Endothelial cell of umbilical vein (primary cell): ENCODE results near the gene FGFBP2.

Experiments used
- EZH2 ChIP-seq: IDR thresholded peaks from 2 replicates; pipeline ENCODE4 v1.6.1; 2012; ENCODE audit warnings: borderline replicate concordance, low read depth, mild to moderate bottlenecking, moderate library complexity, low read length, inconsistent platforms; ENCODE audit not compliant: severe bottlenecking
- JUN ChIP-seq: IDR thresholded peaks from 2 replicates; pipeline ENCODE4 v1.6.1; 2011; ENCODE audit warnings: borderline replicate concordance, low read depth; ENCODE audit not compliant: insufficient read length, insufficient read depth
- POLR2AphosphoS5 ChIP-seq: IDR thresholded peaks from 2 replicates; pipeline ENCODE4 v1.6.1; 2012; ENCODE audit warnings: low read depth, mild to moderate bottlenecking, control low read depth, low read length, moderate library complexity; ENCODE audit not compliant: insufficient read depth
- TF ChIP-seq, protein P1 (sequence below), 2 donors: IDR thresholded peaks; 1 replicate in 1 of 2; 2 replicates in 1 of 2; pipeline ENCODE4 v1.5.1; 2011; ENCODE audit warnings: low read length in 2 of 2, mild to moderate bottlenecking in 2 of 2, moderate library complexity in 2 of 2, control low read depth in 1 of 2, inconsistent platforms in 1 of 2, low read depth in 1 of 2; ENCODE audit not compliant: insufficient read depth in 1 of 2; ENCODE audit errors: extremely low read depth in 1 of 2

DNA sequence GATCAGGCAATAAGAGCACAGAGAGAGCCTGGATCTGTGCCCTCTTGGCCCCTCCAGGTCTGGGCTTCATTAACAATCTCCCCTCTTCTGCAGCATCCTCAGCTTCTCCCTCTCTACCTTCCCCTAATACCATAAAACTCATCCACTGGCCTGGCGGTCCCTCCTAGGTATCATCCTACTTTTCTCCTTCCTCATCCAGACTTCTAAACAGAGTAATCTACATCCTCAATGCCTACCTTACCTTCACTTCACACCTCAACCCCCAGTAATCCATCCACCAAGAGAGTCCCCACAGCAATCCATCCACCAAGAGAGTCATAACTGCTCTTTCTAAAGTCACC lies 41.4 kb downstream of the FGFBP2 start:
- TF ChIP-seq, protein P1, sequence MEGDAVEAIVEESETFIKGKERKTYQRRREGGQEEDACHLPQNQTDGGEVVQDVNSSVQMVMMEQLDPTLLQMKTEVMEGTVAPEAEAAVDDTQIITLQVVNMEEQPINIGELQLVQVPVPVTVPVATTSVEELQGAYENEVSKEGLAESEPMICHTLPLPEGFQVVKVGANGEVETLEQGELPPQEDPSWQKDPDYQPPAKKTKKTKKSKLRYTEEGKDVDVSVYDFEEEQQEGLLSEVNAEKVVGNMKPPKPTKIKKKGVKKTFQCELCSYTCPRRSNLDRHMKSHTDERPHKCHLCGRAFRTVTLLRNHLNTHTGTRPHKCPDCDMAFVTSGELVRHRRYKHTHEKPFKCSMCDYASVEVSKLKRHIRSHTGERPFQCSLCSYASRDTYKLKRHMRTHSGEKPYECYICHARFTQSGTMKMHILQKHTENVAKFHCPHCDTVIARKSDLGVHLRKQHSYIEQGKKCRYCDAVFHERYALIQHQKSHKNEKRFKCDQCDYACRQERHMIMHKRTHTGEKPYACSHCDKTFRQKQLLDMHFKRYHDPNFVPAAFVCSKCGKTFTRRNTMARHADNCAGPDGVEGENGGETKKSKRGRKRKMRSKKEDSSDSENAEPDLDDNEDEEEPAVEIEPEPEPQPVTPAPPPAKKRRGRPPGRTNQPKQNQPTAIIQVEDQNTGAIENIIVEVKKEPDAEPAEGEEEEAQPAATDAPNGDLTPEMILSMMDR (IDR thresholded peaks at IDR 0.05; ENCODE audit: extremely low read depth in 1 of 2, insufficient read depth in 1 of 2, low read depth in 1 of 2, low read length in 2 of 2) = no peak
- TF ChIP-seq EZH2 (no peak), POLR2AphosphoS5 (no peak), JUN (no peak)
